Measurements from ENCODE around the gene ASB18.

Gene ASB18

GRCh38 chr2:236171680-236172254, 92.4 kb downstream of the ASB18 start:
- H3K9me3 ChIP-seq: peaks cover 4% of the 10 kb centered on the region; the same call in 1 of the 2 replicates
- no peak for DNase-seq
- no peak overlapping the region for H3K4me3 ChIP-seq (ENCODE audit: low read depth, low read length)
- H3K36me3 ChIP-seq: no peaks in the 10 kb centered on the region
- TF ChIP-seq CTCF (IDR thresholded peaks at IDR 0.05; ENCODE audit: low read depth, low read length): no peak
- H3K4me1 ChIP-seq: no peaks in the 10 kb centered on the region
- peaks cover 99% of the 10 kb centered on the region for H3K27me3 ChIP-seq

GRCh38 chr2:236171181-236171679, 93.0 kb downstream of the ASB18 start:
- TF ChIP-seq CTCF (IDR thresholded peaks at IDR 0.05; ENCODE audit: low read depth, low read length): no peak
- no peak for DNase-seq
- Histone ChIP-seq H3K27me3 (peaks cover 99% of the 10 kb centered on the region), H3K36me3 (no peaks in the 10 kb centered on the region), H3K4me3 (ENCODE audit: low read depth, low read length) (no peak overlapping the region), H3K9me3 (peaks cover 4% of the 10 kb centered on the region; the same call in 1 of the 2 replicates), H3K4me1 (no peaks in the 10 kb centered on the region)

- Histone ChIP-seq H3K36me3 (no peaks in the 10 kb centered on the region), H3K27me3 (peaks cover 99% of the 10 kb centered on the region), H3K9me3 (peaks cover 4% of the 10 kb centered on the region; the same call in 1 of the 2 replicates), H3K4me3 (ENCODE audit: low read depth, low read length) (no peak overlapping the region), H3K4me1 (no peaks in the 10 kb centered on the region)
- TF ChIP-seq CTCF (IDR thresholded peaks at IDR 0.05; ENCODE audit: low read depth, low read length): no peak
- DNase-seq: no peak
These were observed 93.5 kb downstream of the ASB18 start for GRCh38 chr2:236170590-236171165.

GRCh38 chr2:236169741-236170589, 94.2 kb downstream of the ASB18 start:
- peaks cover 100% of the 10 kb centered on the region for H3K27me3 ChIP-seq
- no peaks in the 10 kb centered on the region for H3K36me3 ChIP-seq

GRCh38 chr2:236169151-236169721, 95.0 kb downstream of the ASB18 start:
- H3K27me3 ChIP-seq: peaks cover 100% of the 10 kb centered on the region
- no peak for TF ChIP-seq CTCF (IDR thresholded peaks at IDR 0.05; ENCODE audit: low read depth, low read length)
- H3K36me3 ChIP-seq: no peaks in the 10 kb centered on the region
- peaks cover 4% of the 10 kb centered on the region; the same call in 1 of the 2 replicates for H3K9me3 ChIP-seq
- H3K4me1 ChIP-seq: no peaks in the 10 kb centered on the region; the same call in 1 of the 2 replicates
- H3K4me3 ChIP-seq (ENCODE audit: low read depth, low read length): no peak overlapping the region
- DNase-seq: no peak

More at GRCh38 chr2:236169741-236170589, 94.2 kb downstream of the ASB18 start:
- Histone ChIP-seq H3K4me1 (no peaks in the 10 kb centered on the region), H3K9me3 (peaks cover 4% of the 10 kb centered on the region; the same call in 1 of the 2 replicates), H3K4me3 (ENCODE audit: low read depth, low read length) (no peak overlapping the region)
- DNase-seq: no peak
- TF ChIP-seq CTCF (IDR thresholded peaks at IDR 0.05; ENCODE audit: low read depth, low read length): no peak
